Measurements from ENCODE around the gene RAP1A.

DNA sequence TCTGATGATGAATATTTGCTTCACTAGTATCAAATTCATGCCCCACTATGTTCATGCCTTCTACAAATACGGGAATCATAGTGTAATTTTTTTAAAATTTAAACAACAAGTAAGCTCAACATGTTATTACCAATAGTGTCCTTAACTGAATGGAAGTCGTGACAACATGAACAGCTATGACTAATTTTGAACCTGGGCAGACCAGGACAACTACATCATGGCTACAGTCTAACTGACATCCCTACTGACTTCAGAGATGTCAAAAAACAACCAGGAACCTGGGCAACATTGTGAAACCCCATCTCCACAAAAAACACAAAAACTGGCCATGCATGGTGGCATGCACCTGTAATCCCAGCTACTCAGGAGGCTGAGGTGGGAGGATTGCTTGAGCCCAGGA lies 33.5 kb upstream of the RAP1A start:
- no peak for TF ChIP-seq FOXM1 (IDR thresholded peaks at IDR 0.05; ENCODE audit: borderline replicate concordance, low read depth)
- TF ChIP-seq, protein P1, sequence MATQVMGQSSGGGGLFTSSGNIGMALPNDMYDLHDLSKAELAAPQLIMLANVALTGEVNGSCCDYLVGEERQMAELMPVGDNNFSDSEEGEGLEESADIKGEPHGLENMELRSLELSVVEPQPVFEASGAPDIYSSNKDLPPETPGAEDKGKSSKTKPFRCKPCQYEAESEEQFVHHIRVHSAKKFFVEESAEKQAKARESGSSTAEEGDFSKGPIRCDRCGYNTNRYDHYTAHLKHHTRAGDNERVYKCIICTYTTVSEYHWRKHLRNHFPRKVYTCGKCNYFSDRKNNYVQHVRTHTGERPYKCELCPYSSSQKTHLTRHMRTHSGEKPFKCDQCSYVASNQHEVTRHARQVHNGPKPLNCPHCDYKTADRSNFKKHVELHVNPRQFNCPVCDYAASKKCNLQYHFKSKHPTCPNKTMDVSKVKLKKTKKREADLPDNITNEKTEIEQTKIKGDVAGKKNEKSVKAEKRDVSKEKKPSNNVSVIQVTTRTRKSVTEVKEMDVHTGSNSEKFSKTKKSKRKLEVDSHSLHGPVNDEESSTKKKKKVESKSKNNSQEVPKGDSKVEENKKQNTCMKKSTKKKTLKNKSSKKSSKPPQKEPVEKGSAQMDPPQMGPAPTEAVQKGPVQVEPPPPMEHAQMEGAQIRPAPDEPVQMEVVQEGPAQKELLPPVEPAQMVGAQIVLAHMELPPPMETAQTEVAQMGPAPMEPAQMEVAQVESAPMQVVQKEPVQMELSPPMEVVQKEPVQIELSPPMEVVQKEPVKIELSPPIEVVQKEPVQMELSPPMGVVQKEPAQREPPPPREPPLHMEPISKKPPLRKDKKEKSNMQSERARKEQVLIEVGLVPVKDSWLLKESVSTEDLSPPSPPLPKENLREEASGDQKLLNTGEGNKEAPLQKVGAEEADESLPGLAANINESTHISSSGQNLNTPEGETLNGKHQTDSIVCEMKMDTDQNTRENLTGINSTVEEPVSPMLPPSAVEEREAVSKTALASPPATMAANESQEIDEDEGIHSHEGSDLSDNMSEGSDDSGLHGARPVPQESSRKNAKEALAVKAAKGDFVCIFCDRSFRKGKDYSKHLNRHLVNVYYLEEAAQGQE (IDR thresholded peaks at IDR 0.05; ENCODE audit: low read depth): no peak
